ENCODE results near the gene VGF. TPM values are rescaled to one million over a fixed set of nuclear protein-coding genes. Genes with fewer than 3 reads are reported as not detected.
A peak's percentile ranks its signal among the peaks of the same experiment; 100 is the strongest.
"Not testable (repeated sequence)": the region's sequence is repeated elsewhere in the genome, so short reads cannot be mapped to it uniquely, and the experiment has no call there.

VGF gene
- 9.7 TPM for total RNA-seq

DNA sequence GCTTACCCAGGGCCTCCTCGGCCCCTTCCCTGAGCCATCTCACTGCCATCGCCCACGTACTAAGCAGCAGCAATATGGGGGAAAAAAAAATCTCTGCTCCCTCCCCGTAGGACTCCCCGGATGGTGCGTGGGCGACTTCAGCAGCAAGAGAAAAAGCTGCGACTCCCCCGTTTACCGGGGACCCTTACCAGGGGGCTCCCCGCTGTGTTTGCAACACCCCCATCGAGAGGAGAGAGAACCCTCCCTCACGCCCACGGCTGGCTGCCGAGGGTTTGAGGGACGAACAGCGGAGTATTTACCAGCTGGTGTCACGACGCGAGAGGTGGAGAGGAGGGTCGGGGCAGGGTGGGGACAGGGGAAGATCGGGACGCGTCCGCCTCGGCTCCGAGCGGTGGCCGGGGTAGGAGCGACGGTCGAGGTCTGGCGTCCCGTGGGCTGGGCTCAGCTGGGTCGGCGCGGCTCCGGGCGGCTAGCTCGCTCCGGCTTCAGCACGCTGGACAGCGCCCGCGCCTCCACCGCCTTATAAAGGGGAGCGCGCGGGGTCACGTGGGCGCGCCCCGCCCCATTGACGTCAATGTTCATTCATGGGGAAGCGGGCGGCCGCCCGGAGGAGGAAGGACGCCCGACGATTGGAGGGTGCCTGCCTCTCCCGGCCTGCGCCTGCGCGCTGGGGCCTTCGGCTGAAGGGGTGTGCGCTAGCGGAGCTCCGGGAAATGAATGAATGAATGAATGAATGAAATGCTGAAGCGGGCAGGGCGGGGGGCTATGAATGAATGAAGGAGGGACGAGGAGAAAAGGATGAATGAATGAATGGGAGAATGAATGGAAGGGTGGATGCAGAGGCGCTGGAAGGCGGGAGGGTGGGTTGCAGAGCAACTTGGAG, at the start of gene VGF:
Gene VGF (minus strand): TSS at position 495 of the 883 bp plus-strand sequence. CDS start 726 bp downstream, outside the sequence.
- DNase-seq: peak; percentile 85

GRCh38 chr7:101212014-101212413, 46.6 kb upstream of the VGF start:
- no peak for DNase-seq

- DNase-seq: no peak
Observed at GRCh38 chr7:101211501-101211900, 46.1 kb upstream of the VGF start.

- DNase-seq: no peak
Observed at GRCh38 chr7:101210143-101210542, 44.8 kb upstream of the VGF start.

DNA sequence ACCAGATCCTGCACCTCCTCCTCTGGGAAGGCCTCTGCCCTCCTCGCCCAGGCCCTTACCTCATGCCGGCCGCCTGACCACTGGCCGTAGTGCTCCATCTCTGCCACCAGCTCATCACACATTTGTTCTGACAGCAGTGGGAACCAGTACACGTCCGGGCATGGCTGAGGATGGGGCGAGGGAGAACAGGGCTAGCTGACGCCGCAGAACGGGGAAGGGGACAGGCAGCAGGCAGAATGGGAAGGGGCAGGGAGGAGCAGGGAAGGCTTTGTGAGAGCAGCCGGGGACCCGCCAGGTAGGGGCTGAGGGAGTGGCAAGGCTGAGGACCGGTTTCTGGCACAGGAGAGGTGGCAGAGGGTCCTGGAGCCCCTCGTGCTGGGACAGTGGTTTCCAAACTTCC, 43.4 kb upstream of the VGF start:
- DNase-seq: no peak

DNA sequence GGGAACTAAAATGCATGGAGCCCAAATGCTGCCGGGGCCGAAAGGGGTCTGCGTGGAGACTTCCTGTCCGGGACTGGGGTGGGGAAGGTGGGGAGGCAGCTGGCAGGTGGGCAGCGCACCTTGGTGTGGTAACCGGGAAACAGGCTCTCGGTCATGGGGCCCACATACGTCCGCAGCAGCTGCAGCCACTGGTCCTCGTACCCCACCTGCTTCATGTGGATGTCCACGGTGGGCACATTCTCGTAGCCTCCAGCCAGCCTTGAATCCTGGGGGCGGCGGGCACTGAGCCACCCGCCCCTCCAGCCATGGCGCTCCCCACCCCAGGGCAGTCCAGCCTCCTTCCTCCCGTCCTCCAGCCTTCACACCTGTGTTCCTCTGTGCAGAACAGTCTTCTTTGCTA, 42.1 kb upstream of the VGF start:
- DNase-seq: no peak

- no peak for DNase-seq
Observed at GRCh38 chr7:101206665-101207042, 41.3 kb upstream of the VGF start.

DNA sequence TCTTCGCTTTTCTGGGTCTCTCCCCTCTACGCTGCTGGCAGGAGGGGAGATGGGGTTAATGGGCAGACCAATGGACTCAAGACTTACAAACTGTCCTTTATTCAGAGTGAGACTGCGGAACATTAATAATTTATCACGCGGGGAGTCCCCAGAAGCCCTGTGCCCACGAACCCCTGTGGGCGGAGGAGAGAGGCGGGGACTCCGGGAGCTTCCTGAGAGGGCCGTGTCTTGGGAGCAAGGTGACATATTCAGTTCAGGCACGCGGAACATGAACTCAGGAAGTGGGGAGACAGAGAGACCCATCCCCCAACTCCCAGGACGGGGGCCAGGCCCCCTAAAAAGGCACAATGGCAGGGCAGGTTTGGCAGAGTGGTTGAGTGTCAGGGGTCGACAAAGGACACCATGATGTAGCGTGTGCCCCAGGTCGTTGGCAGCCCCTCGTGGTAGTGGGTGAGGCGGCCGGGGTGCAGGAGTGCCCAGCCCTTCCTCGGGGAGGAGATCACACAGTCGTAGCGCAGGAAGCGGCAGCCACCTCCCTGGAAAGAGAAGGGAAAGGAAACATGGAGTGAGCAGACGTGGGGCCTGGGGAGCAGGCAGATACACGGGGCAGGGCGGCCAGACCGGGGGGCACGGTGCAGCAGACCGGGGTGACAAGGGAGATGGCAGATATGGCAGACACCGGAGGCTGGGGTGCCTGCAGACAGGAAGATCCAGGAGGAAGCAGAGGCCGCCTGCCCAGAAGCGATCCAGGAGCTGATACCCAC, 40.7 kb upstream of the VGF start:
- DNase-seq: no peak

DNA sequence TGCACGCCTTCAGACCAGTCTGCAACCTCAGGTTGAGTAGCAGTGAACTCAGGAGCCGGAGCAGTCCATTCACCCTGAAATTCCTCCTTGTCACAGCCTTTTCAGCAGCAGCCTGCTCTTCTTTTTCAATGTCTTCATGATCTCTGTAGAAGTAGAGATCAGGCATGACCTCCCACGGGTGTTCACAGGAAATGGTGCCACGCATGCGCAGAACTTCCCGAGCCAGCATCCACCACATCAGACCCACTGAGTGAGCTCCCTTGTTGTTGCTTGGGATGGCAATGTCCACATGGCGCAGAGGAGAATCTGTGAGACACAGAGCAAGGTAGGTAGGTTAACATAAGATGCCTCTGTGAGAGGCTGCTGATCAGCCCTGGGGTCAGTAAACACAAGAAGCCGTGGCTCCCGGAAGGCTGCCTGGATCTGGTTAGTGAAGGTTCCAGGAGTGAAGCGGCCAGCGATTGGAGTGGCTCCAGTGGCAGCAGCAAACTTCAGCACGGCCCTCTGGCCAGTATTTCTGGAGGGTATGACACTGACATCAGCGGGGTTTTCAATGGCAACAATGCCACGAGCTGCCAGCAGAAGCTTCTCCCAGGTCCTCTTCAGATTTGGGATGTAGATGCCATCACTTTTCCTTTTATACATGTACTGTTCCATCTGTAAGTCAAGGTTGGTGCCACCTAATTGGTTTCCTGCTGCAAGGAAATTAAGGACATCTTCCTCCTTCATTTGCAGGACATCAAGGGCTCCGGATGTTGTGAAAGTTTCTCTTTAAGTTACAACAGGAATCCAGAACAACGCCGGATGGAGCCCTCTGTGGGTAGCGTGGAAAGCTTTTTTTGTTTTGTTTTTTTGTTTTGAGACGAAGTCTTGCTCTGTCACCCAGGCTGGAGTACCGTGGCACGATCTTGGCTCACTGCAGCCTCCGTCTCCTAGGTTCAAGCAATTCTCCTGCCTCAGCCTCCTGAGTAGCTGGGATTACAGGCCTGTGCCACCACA, 38.7 kb upstream of the VGF start:
- not testable (repeated sequence) for DNase-seq

DNA sequence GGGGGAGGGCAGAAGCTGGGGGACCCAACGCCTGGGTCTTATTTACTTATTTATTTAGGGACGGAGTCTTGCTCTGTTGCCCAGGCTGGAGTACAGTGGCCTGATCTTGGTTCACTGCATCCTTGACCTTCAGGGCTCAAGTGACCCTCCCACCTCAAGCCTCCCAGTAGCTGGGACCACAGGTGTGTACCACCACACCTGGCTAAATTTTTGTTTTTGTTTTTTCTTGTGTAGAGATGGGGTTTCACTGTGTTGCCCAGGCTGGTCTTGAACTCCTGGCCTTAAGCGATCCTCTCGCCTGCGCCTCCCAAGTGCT, 37.2 kb upstream of the VGF start:
- no peak for DNase-seq

DNA sequence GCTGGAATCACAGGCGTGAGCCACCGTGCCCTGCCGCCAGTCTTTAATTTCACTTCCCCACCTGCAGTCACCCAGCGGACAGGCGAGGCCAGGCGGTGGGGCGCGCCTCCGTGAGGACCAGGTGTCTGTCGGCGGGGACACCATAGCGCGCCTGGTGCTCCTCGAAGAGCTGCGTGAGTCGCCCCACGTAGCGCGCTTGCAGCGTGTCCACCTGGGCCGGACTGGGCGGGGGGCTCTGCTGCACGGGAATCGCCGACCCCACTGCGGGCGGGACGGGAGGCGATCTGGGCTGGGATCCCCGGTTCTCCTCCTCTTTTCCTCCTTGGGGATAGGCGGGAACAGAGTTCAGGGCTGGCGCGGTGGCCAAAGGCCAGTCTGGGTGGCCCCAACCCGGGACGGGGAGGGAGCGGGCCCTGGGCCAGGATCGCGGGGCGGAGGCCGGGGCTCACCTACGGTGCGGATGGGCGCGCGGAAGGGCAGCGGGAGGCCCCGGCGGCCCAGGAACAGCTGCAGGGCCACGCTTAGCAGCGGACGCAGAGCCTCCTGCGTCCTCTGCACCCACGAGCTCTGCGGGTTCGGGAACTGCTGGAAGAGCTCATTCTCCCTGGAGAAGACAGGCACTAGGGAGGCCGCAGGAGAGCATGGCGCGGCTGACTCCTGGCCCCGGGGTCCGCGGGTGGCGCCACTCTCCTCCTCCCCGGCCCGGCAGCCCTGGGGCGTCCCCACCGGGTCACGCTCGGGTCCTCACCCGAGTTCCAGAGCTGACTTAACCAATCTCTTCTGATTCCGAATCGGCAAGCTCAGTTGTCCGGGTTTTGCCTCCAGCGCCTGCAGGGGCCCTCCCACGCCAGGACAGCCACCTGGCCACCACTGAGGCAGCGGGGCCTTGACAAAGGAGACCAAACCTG, 36.6 kb upstream of the VGF start:
- no peak for DNase-seq

GRCh38 chr7:101200862-101201599, 35.7 kb upstream of the VGF start, which contains the start of gene MOGAT3:
Gene MOGAT3, minus strand, starts transcription at chr7:101201036. Its CDS starts 182 bp downstream, at chr7:101200854.
- no peak for DNase-seq

- no peak for DNase-seq
Observed at GRCh38 chr7:101200504-101200861, 35.1 kb upstream of the VGF start.

GRCh38 chr7:101199522-101199921, 34.2 kb upstream of the VGF start:
- not testable (repeated sequence) for DNase-seq

DNA sequence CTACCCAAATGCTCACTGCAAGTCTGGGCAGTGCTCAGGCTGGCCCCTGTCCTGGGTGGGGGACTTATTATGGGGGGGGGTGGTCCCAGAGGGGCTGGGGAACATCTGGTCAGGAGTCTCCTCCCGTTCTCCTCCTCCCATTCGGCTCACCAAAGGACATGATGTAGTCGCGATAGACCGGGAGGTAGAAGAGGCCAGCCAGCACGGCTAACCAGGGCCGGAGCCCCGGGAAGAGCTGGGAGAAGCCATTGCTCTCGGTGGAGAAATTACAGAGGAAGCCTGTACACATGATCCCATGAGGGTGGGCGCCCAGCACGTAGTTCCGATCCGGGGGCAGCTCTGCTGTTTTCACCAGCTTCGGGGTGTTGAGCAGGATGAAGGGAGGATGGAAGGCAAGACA, 33.1 kb upstream of the VGF start:
- DNase-seq: no peak

GRCh38 chr7:101197991-101198390, 32.6 kb upstream of the VGF start:
- DNase-seq: no peak

- no peak for DNase-seq
Observed at GRCh38 chr7:101195884-101196283, 30.5 kb upstream of the VGF start.

GRCh38 chr7:101189109-101189508, 23.7 kb upstream of the VGF start:
- no peak for DNase-seq

DNA sequence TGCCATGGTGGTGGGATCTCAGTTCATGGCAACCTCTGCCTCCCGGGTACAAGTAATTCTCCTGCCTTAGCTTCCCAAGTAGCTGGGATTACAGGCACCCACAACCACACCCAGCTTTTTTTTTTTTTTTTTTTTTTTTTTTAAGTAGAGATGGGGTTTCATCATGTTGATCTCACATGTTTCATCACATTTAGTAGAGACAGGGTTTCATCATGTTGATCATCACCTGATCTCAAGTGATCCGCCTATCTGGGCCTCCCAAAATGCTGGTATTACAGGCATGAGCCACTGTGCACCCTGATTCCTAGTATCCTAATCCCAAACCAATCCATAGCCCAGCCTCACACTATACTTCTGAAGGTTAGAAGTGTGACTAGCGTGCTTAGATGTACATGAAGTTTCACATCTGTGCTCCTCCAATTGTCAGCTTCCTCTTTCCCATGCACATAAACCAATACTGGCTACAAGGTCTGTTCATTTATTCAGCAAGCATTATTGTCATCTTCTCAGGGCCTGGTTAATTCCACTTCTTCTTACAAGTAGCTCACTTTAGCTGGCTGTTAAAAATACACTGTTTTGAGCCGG, 21.6 kb upstream of the VGF start:
- no peak for DNase-seq

GRCh38 chr7:101186194-101186593, 20.8 kb upstream of the VGF start:
- no peak for DNase-seq

Measured in occipital lobe (tissue), 2 donors.